Fibroblast of skin of abdomen (primary cell): ENCODE measurements around the gene P2RY6.

Source experiments
- DNase-seq: peaks from one replicate; pipeline ENCODE4 v3.0.0-alpha.2; 2013

The P2RY6 gene

GRCh38 chr11:73340164-73340563, 68.0 kb downstream of the P2RY6 start:
- DNase-seq: peak; percentile 10

- no peak for DNase-seq
These were observed 70.5 kb downstream of the P2RY6 start for GRCh38 chr11:73342633-73343032.

- DNase-seq: no peak
These were observed 71.1 kb downstream of the P2RY6 start for GRCh38 chr11:73343076-73343873.

GRCh38 chr11:73344191-73344607, 72.1 kb downstream of the P2RY6 start:
- DNase-seq: no peak

GRCh38 chr11:73345481-73346160, 73.5 kb downstream of the P2RY6 start:
- DNase-seq: no peak

- DNase-seq: no peak
These were observed 74.2 kb downstream of the P2RY6 start for GRCh38 chr11:73346186-73346935.

- no peak for DNase-seq
These were observed 74.9 kb downstream of the P2RY6 start for GRCh38 chr11:73347067-73347466.
